Measurements from ENCODE around the gene CCL19.
"Not testable (repeated sequence)": the region's sequence is repeated elsewhere in the genome, so short reads cannot be mapped to it uniquely, and the experiment has no call there.

CCL19 gene

DNA sequence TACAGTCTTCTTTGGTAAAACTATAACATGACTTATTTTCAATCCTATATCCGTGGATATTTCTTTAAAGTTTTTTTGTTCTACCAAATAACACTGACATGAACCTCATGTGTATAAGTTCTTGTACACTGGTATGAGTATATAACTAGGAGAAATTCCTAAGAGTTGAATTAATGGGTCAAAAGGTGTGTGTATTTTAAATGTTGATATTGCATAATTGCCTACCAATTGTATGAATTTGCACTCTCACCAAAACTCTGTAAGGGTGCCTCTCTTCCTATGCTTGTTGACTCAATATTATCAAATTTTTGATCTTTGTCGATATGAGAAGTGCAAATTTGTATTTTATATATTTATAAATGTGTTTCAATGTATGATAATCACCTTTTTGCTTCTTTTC lies 41.8 kb upstream of the CCL19 start:
- TF ChIP-seq, protein P1, sequence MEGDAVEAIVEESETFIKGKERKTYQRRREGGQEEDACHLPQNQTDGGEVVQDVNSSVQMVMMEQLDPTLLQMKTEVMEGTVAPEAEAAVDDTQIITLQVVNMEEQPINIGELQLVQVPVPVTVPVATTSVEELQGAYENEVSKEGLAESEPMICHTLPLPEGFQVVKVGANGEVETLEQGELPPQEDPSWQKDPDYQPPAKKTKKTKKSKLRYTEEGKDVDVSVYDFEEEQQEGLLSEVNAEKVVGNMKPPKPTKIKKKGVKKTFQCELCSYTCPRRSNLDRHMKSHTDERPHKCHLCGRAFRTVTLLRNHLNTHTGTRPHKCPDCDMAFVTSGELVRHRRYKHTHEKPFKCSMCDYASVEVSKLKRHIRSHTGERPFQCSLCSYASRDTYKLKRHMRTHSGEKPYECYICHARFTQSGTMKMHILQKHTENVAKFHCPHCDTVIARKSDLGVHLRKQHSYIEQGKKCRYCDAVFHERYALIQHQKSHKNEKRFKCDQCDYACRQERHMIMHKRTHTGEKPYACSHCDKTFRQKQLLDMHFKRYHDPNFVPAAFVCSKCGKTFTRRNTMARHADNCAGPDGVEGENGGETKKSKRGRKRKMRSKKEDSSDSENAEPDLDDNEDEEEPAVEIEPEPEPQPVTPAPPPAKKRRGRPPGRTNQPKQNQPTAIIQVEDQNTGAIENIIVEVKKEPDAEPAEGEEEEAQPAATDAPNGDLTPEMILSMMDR (IDR thresholded peaks at IDR 0.05; ENCODE audit: poor library complexity, severe bottlenecking) = no peak
- Histone ChIP-seq H3K27me3 (ENCODE audit: insufficient read depth, poor library complexity, severe bottlenecking) (no peaks in the 10 kb centered on the region), H3K36me3 (ENCODE audit: low read depth) (no peaks in the 10 kb centered on the region), H3K27ac (ENCODE audit: poor library complexity, severe bottlenecking) (no peak overlapping the region), H3K9me3 (ENCODE audit: severe bottlenecking) (no peaks in the 10 kb centered on the region), H3K4me3 (ENCODE audit: severe bottlenecking) (no peak overlapping the region), H3K4me1 (ENCODE audit: insufficient read depth, poor library complexity, severe bottlenecking) (peaks cover 10% of the 10 kb centered on the region)
- ATAC-seq (ENCODE audit: low read depth) (peak; percentile 31; the same call in 1 of the 3 replicates), DNase-seq (ENCODE audit: low spot score) (no peak)

DNA sequence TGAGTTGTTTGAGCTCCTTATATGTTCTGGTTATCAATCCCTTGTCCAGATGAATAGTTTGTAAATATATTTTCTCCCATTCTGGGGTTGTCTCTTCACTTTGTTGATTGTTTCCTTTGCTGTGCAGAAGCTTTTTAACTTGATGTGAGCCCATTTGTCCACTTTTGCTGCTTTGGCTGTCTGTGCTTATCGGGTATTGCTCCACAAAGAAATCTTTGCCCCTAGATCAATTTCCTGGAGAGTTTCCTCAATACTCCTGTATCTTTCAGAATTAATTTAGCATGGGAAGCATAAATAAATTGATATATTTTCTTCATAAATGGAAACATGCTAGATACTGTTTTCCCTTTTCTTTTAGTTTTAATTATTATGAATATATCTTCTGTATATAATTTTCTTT lies 41.4 kb upstream of the CCL19 start:
- ATAC-seq (ENCODE audit: low read depth) (no peak), DNase-seq (ENCODE audit: low spot score) (no peak)
- H3K27me3 ChIP-seq (ENCODE audit: insufficient read depth, poor library complexity, severe bottlenecking) = no peaks in the 10 kb centered on the region
- H3K4me3 ChIP-seq (ENCODE audit: severe bottlenecking) = no peak overlapping the region
- H3K27ac ChIP-seq (ENCODE audit: poor library complexity, severe bottlenecking) = no peak overlapping the region
- TF ChIP-seq, protein P1 (IDR thresholded peaks at IDR 0.05; ENCODE audit: poor library complexity, severe bottlenecking) = no peak
- no peaks in the 10 kb centered on the region for H3K36me3 ChIP-seq (ENCODE audit: low read depth)
- H3K4me1 ChIP-seq (ENCODE audit: insufficient read depth, poor library complexity, severe bottlenecking) = peaks cover 10% of the 10 kb centered on the region
- no peaks in the 10 kb centered on the region for H3K9me3 ChIP-seq (ENCODE audit: severe bottlenecking)

DNA sequence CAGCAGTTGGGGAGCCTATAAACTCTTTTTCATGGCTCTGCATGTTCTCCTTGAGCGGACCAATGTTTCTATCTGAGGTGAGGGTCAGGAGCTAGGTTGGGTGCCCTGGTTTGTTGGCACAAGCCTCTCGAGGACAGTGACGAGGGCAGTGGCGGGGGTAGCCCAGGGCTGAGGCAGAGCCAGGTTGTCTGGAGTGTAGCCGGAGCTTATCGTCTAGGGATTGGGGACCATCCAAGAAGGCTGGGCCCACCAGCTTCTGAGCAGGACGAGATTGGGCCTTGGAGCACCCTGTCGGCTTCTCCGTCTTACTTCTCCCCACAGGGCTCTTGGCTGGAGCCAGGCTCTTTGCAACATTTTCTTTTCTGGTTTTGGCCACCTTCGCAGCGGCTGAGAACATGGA lies 32.1 kb upstream of the CCL19 start:
- no peak overlapping the region for H3K27ac ChIP-seq (ENCODE audit: poor library complexity, severe bottlenecking)
- H3K27me3 ChIP-seq (ENCODE audit: insufficient read depth, poor library complexity, severe bottlenecking) = no peaks in the 10 kb centered on the region
- DNase-seq (ENCODE audit: low spot score) (no peak), ATAC-seq (ENCODE audit: low read depth) (no peak)
- H3K4me1 ChIP-seq (ENCODE audit: insufficient read depth, poor library complexity, severe bottlenecking) = no peaks in the 10 kb centered on the region
- H3K4me3 ChIP-seq (ENCODE audit: severe bottlenecking) = no peak overlapping the region
- H3K36me3 ChIP-seq (ENCODE audit: low read depth) = no peaks in the 10 kb centered on the region
- TF ChIP-seq, protein P1 (IDR thresholded peaks at IDR 0.05; ENCODE audit: poor library complexity, severe bottlenecking) = no peak
- no peaks in the 10 kb centered on the region for H3K9me3 ChIP-seq (ENCODE audit: severe bottlenecking)

DNA sequence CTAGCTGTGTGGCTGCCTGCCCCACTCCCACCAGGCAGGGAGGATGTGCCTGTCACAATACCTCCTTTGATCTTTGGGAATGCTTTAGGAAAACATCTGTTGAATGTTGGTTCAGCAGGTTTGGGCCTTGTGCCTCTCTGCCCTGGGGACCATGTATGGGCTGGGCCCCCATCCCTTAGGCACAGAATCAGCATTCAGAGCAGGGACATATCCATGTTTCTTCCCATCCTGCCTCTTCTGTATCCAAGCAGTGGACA lies 28.6 kb upstream of the CCL19 start:
- not testable (repeated sequence) for H3K27ac ChIP-seq (ENCODE audit: poor library complexity, severe bottlenecking); H3K27me3 ChIP-seq (ENCODE audit: insufficient read depth, poor library complexity, severe bottlenecking); DNase-seq (ENCODE audit: low spot score); H3K4me3 ChIP-seq (ENCODE audit: severe bottlenecking); ATAC-seq (ENCODE audit: low read depth); H3K9me3 ChIP-seq (ENCODE audit: severe bottlenecking); H3K4me1 ChIP-seq (ENCODE audit: insufficient read depth, poor library complexity, severe bottlenecking); H3K36me3 ChIP-seq (ENCODE audit: low read depth)

DNA sequence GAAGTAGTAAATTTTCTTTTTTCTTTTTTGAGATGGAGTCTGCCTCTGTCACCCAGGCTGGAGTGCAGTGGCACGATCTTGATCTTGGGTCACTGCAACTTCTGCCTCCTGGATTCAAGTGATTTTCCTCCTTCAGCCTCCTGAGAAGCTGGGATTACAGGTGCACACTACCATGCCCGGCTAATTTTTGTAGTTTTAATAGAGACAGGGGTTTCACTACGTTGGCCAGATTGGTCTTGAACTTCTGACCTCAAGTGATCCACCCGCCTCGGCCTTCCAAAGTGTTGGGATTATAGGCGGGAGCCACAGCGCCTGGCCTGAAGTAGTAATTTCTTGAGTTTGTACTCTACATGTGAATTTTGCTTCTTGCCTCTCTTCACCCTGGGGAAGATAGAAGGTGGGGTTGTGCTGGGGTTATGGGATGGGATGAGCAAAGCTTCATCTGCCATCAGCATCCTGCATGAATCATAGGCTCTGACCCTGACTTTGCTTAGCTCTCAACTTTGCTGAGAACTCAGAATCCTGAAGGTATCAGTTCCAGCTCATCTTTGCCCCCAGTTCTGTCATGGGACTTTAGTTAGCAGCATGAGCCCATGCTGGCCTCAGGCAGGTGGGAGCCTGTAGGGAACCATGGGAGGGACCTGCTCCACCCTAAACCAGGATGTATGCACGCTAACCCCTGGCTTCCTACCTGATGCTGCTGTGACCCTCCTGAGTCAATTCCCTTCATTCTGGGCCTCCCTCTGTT lies 28.1 kb upstream of the CCL19 start:
- H3K4me3 ChIP-seq (ENCODE audit: severe bottlenecking) = no peak overlapping the region
- no peak for ATAC-seq (ENCODE audit: low read depth)
- H3K27me3 ChIP-seq (ENCODE audit: insufficient read depth, poor library complexity, severe bottlenecking) = no peaks in the 10 kb centered on the region
- H3K27ac ChIP-seq (ENCODE audit: poor library complexity, severe bottlenecking) = no peak overlapping the region
- TF ChIP-seq, protein P1 (IDR thresholded peaks at IDR 0.05; ENCODE audit: poor library complexity, severe bottlenecking) = no peak
- no peaks in the 10 kb centered on the region for H3K4me1 ChIP-seq (ENCODE audit: insufficient read depth, poor library complexity, severe bottlenecking)
- no peaks in the 10 kb centered on the region for H3K36me3 ChIP-seq (ENCODE audit: low read depth)
- DNase-seq (ENCODE audit: low spot score) = no peak
- no peaks in the 10 kb centered on the region for H3K9me3 ChIP-seq (ENCODE audit: severe bottlenecking)

Measured in RWPE2 (cell line).